22Rv1 (cell line): Measurements from ENCODE around the gene GRAMD2B.

Source experiments
- CTCF ChIP-seq: fragments of 450-650 bp; IDR thresholded peaks from 2 replicates; pipeline ENCODE4 v1.5.1; 2017; ENCODE audit warnings: mild to moderate bottlenecking
- ZFX ChIP-seq: fragments of 450-650 bp; IDR thresholded peaks from 2 replicates; pipeline ENCODE4 v1.6.1; 2017; ENCODE audit warnings: antibody characterized with exemption, borderline replicate concordance

DNA sequence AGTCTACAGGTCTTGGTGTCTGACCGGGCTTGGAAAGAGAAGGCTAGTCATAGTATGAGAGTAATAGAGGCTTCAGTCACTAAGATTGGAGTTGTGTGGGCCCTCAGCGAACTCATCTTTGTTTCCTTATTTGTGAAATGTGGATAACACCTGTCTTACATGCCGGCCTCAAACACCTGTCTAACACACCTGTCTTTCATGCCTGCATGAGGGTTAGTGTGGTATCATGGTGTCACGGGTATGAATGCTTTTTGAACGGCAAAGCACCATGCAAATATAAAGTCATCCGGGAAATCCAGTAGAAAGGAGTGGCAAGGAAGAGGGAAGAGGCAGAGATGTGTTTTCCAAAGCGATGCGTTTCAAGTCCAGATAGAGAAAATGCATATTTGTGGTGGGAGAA is 25.5 kb downstream of the GRAMD2B start:
- TF ChIP-seq CTCF (no peak), ZFX (no peak)
